ENCODE data around the gene TSR1. TPM values are rescaled to one million over a fixed set of nuclear protein-coding genes. Genes with fewer than 3 reads are reported as not detected.
A peak's percentile ranks its signal among the peaks of the same experiment; 100 is the strongest.

The TSR1 gene
- total RNA-seq, 1 donor from 2014 or later = 21.1 TPM

DNA sequence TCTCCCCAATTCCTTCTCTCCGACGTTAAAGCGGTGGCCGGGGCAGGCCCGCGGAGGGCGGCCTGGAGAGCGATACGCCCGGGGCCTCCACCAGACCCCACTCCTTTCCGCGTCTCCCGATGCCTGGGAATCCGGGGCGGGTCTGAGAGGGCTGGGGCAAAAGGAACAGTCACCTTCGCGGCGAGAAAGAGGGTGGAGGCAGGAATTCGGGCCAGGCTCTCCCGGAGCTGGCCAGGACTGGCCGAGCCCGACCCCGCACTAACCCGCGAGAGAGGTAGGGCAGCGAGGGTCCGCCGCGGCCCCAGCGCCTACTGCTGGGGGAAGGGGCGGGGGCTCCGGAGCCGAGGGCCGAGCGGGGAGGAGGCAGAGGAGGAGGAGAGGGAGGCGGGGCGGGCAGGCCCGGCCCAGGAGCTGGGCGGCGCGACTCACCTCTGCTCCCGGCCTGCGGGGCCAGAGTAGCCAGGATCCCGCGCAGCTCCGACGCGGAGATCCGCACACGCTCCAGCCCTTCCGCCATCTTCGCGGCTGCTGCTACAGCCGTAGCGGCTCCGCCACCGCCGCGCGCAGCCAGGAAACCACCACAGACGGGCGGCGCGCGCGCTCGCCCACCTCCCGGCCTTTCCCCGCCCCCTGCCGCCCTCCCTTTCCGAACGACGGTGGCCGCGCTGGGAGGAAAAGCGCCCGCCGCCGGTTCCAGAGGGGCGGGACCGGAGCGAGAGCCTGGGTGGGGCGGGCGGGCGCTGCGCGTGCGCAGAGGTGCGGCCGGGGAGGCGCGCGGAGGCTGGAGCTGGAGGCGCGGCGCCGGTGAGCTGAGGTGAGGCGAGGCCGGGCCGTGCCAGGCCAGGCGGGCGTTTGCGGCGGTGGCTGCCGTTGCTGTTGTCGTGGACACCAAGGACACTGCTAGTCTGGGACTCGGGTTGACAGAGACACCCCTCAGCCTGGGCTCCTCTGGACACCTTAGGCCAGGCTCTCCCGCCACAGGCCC, 32.8 kb downstream of the TSR1 start, which contains the start of the genes SMG6 and SRR:
Gene SMG6 (minus strand): TSS at position 582 of the 985 bp plus-strand sequence. CDS start 65 bp downstream, at position 517.
Gene SRR (plus strand): TSS at position 747 of the 985 bp plus-strand sequence. CDS start 11,611 bp downstream, outside the sequence.
- peak within 1 kb of the TSS; percentile 86 for H3K4me3 Mint-ChIP-seq (ENCODE audit: unreplicated experiment)
- no peaks in the 10 kb centered on the region for H3K27me3 Mint-ChIP-seq (ENCODE audit: low read depth)
- H3K36me3 Mint-ChIP-seq (ENCODE audit: low read depth) = peaks cover 11% of the 10 kb centered on the region
- H3K4me1 Mint-ChIP-seq (ENCODE audit: low read depth) = peaks cover 27% of the 10 kb centered on the region
- DNase-seq (ENCODE audit: low spot score) = peak; percentile 94
- H3K9me3 Mint-ChIP-seq (ENCODE audit: low read depth) = no peaks in the 10 kb centered on the region
- TF ChIP-seq, protein P1, sequence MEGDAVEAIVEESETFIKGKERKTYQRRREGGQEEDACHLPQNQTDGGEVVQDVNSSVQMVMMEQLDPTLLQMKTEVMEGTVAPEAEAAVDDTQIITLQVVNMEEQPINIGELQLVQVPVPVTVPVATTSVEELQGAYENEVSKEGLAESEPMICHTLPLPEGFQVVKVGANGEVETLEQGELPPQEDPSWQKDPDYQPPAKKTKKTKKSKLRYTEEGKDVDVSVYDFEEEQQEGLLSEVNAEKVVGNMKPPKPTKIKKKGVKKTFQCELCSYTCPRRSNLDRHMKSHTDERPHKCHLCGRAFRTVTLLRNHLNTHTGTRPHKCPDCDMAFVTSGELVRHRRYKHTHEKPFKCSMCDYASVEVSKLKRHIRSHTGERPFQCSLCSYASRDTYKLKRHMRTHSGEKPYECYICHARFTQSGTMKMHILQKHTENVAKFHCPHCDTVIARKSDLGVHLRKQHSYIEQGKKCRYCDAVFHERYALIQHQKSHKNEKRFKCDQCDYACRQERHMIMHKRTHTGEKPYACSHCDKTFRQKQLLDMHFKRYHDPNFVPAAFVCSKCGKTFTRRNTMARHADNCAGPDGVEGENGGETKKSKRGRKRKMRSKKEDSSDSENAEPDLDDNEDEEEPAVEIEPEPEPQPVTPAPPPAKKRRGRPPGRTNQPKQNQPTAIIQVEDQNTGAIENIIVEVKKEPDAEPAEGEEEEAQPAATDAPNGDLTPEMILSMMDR (IDR thresholded peaks at IDR 0.05) = no peak
- peak within 1 kb of the TSS; percentile 86 for H3K27ac Mint-ChIP-seq (ENCODE audit: unreplicated experiment)

DNA sequence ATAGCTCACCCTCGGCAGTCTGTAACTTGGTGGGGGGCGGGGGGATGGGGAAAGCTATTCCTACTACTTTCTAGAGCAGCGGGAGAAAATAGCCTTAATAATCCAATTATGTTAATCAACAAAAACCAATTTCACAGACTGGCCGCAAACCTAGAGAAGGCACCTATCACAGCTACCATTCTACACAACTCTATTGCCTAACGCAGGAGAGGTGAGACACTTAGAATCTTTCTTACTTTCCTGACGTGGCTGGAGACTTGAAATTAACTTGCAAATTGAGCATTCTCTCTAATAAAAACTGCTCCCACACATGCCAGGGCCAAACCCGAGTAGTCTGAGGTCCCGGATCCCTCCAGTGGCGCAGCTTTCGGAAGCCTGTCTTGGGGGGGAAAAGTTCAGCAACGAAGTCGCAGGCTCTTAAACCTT, 33.5 kb downstream of the TSR1 start:
- Mint-ChIP-seq H3K4me3 (ENCODE audit: unreplicated experiment) (peak overlapping the region; percentile 86), H3K27me3 (ENCODE audit: low read depth) (no peaks in the 10 kb centered on the region), H3K4me1 (ENCODE audit: low read depth) (peaks cover 32% of the 10 kb centered on the region), H3K9me3 (ENCODE audit: low read depth) (no peaks in the 10 kb centered on the region), H3K36me3 (ENCODE audit: low read depth) (peaks cover 12% of the 10 kb centered on the region), H3K27ac (ENCODE audit: unreplicated experiment) (peak overlapping the region; percentile 86)
- no peak for DNase-seq (ENCODE audit: low spot score)
- TF ChIP-seq, protein P1 (IDR thresholded peaks at IDR 0.05) = no peak

DNA sequence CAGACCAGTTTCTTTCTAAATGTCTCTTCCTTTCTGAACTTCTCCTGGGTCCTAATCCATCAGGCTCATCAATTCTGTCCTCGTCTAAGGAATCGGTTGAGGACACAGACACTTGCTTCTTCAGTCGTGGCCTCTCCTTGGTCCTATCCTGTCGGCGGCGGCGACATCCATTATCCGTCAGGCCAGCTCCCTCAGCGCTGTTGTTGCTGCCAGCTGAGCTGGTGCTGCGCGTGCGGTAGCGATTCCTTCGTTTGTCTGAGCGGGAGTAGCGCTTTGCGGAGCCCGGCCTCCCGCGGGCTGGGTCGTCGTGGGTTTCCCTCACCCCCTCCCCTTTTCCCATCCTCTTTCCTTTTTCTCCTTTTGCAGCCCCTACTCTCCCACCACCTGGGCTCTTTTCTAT, 36.5 kb downstream of the TSR1 start:
- no peaks in the 10 kb centered on the region for H3K27me3 Mint-ChIP-seq (ENCODE audit: low read depth)
- TF ChIP-seq, protein P1 (IDR thresholded peaks at IDR 0.05) = no peak
- no peak overlapping the region for H3K27ac Mint-ChIP-seq (ENCODE audit: unreplicated experiment)
- DNase-seq (ENCODE audit: low spot score) = no peak
- no peak overlapping the region for H3K4me3 Mint-ChIP-seq (ENCODE audit: unreplicated experiment)
- peaks cover 42% of the 10 kb centered on the region for H3K4me1 Mint-ChIP-seq (ENCODE audit: low read depth)
- peaks cover 31% of the 10 kb centered on the region for H3K36me3 Mint-ChIP-seq (ENCODE audit: low read depth)
- no peaks in the 10 kb centered on the region for H3K9me3 Mint-ChIP-seq (ENCODE audit: low read depth)

DNA sequence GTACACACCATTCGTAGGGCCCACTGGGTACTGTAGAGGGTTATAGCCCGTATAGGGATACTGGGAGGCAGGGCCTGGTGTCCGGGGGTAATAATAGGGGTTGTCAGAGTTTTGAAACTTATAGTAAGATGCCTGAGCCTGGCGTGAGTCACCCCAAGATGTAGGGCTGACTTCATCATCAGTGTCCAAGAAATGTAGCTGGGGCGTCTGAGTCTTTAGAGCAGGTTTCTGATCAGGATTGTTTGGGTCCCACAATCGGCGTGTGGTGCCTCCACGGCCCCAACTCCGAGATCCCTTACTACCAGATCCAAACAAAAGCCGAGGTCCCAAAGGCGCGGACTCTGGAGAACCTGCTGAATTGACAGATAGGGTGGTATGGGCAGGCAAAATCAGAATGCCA, 37.1 kb downstream of the TSR1 start:
- Mint-ChIP-seq H3K27me3 (ENCODE audit: low read depth) (no peaks in the 10 kb centered on the region), H3K36me3 (ENCODE audit: low read depth) (peaks cover 34% of the 10 kb centered on the region), H3K4me1 (ENCODE audit: low read depth) (peaks cover 43% of the 10 kb centered on the region), H3K9me3 (ENCODE audit: low read depth) (no peaks in the 10 kb centered on the region), H3K4me3 (ENCODE audit: unreplicated experiment) (no peak overlapping the region), H3K27ac (ENCODE audit: unreplicated experiment) (no peak overlapping the region)
- no peak for DNase-seq (ENCODE audit: low spot score)
- TF ChIP-seq, protein P1 (IDR thresholded peaks at IDR 0.05) = no peak

DNA sequence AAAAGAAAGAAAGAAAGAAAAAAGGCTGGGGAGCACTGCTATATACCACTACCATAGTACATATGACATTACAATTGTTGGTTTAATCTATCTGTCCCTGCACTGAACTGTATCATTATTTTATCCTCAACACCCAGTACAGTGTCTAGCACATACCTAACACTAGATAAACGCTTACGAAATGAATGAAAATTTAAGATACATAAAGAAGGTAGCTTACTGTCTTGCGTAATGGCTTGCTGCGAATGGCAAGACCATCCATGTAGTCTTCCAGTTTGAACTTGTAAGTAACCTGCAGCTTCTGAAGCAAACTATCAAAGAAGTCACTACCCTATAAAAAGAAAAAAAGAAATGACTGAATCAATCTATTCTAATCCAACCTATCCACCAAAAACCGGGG, 39.2 kb downstream of the TSR1 start:
- TF ChIP-seq, protein P1 (IDR thresholded peaks at IDR 0.05) = no peak
- Mint-ChIP-seq H3K36me3 (ENCODE audit: low read depth) (peaks cover 36% of the 10 kb centered on the region), H3K4me1 (ENCODE audit: low read depth) (peaks cover 38% of the 10 kb centered on the region), H3K27ac (ENCODE audit: unreplicated experiment) (no peak overlapping the region), H3K27me3 (ENCODE audit: low read depth) (no peaks in the 10 kb centered on the region), H3K9me3 (ENCODE audit: low read depth) (no peaks in the 10 kb centered on the region), H3K4me3 (ENCODE audit: unreplicated experiment) (no peak overlapping the region)
- DNase-seq (ENCODE audit: low spot score) = no peak
